Epithelial cell of esophagus (primary cell): Measurements from ENCODE around the gene DUSP16.

Experiments used
- DNase-seq: peaks from one replicate; pipeline ENCODE4 v3.0.0; 2010; ENCODE audit warnings: low read depth
- H3K4me3 ChIP-seq: 2 replicates; pipeline ENCODE4 v1.5.1; 2011; ENCODE audit warnings: mild to moderate bottlenecking, low read length, control low read depth
- TF ChIP-seq, protein P1 (sequence below): IDR thresholded peaks from 2 replicates; pipeline ENCODE4 v1.5.1; 2011; ENCODE audit warnings: low read depth, mild to moderate bottlenecking, low read length, control low read depth, inconsistent platforms; ENCODE audit not compliant: insufficient read depth; ENCODE audit errors: missing control alignments

The DUSP16 gene

DNA sequence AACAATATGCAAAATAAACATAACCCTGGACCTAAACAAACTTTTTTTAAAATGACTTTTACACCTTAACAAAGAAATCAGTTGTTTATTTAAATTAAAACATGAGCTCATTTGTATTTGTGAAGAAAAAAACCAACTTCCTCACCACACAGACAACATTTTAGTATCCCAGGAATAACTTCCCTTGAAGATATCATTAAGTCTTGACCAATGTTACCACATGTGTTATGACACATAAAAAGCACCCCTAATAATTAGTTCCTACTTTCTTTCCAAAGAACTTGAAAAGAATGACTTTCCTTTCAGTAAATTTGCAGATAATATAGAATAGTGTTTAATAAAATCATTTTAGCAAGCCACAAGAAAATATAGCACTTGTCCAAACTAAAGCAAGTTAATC, 42.4 kb downstream of the DUSP16 start:
- DNase-seq: no peak
- no peak overlapping the region for H3K4me3 ChIP-seq
- TF ChIP-seq, protein P1, sequence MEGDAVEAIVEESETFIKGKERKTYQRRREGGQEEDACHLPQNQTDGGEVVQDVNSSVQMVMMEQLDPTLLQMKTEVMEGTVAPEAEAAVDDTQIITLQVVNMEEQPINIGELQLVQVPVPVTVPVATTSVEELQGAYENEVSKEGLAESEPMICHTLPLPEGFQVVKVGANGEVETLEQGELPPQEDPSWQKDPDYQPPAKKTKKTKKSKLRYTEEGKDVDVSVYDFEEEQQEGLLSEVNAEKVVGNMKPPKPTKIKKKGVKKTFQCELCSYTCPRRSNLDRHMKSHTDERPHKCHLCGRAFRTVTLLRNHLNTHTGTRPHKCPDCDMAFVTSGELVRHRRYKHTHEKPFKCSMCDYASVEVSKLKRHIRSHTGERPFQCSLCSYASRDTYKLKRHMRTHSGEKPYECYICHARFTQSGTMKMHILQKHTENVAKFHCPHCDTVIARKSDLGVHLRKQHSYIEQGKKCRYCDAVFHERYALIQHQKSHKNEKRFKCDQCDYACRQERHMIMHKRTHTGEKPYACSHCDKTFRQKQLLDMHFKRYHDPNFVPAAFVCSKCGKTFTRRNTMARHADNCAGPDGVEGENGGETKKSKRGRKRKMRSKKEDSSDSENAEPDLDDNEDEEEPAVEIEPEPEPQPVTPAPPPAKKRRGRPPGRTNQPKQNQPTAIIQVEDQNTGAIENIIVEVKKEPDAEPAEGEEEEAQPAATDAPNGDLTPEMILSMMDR: no peak

GRCh38 chr12:12519354-12519998, 43.2 kb downstream of the DUSP16 start:
- TF ChIP-seq, protein P1: no peak
- no peak overlapping the region for H3K4me3 ChIP-seq
- DNase-seq: no peak

GRCh38 chr12:12518919-12519318, 43.7 kb downstream of the DUSP16 start:
- TF ChIP-seq, protein P1: no peak
- DNase-seq: no peak
- no peak overlapping the region for H3K4me3 ChIP-seq

DNA sequence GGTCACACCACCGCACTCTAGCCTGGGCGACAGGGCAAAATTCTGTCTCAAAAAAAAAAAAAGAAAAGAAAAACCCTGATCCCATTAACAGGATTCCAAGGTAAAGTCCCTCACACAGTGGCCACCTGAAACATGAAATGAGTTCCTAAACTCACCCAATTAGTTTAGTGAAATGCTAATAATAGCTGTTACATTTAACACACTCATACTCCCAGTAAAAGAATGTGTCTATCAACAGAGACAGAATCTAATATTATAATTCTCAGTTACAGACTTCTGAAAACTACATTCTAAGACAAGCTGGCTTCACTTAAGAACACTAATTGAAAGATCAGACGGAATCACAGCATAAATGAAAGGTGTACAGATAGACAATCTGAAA, 44.2 kb downstream of the DUSP16 start:
- DNase-seq: no peak
- TF ChIP-seq, protein P1: no peak
- no peak overlapping the region for H3K4me3 ChIP-seq

DNA sequence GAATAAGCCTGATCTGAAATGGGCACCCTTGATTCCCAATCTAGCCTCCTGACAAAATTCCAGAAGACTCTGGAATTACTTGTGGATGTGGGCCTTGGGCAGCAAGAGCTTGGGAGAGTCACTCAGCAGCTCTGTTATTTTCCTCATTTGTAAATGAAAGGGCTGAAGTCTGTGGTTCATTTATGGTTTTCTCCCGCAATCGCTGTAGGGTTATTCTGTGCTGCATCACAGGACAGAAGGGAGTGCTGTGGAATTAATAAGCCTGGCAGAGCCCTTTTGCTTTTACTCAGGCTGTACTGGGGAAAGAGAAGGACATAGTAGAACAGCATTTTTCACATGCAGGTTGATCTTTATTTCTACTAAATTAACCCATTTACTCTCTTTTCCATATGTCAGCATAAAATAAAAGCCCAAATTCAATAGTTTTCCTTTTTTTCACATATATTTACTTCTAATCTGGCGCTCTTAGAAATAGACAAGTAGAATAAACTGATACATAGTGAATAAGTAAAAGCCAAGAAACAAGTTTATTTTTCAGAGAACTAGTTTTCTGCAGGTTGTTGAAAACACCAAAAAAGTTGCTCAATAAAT, 49.2 kb downstream of the DUSP16 start:
- no peak for DNase-seq
- TF ChIP-seq, protein P1: no peak
- H3K4me3 ChIP-seq: no peak overlapping the region

GRCh38 chr12:12511895-12512711, 50.6 kb downstream of the DUSP16 start:
- no peak for DNase-seq
- TF ChIP-seq, protein P1: no peak
- no peak overlapping the region for H3K4me3 ChIP-seq
